NCI-H774 (cell line): ENCODE measurements around the gene RBM48.
"Not testable (repeated sequence)": the region's sequence is repeated elsewhere in the genome, so short reads cannot be mapped to it uniquely, and the experiment has no call there.

ENCODE experiments used
- DNase-seq: peaks from one replicate; lab custom pipeline; 2025; lab: John Stamatoyannopoulos, UW

RBM48 gene

DNA sequence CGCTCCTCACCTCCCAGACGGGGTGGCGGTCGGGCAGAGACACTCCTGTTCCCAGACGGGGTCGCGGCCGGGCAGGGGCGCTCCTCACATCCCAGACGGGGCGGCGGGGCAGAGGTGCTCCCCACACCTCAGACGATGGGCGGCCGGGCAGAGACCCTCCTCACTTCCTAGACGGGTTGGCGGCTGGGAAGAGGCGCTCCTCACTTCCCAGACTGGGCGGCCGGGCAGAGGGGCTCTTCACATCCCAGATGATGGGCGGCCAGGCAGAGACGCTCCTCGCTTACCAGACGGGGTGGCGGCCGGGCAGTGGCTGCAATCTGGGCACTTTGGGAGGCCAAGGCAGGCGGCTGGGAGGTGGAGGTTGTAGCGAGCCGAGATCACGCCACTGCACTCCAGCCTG lies 16.5 kb downstream of the RBM48 start:
- not testable (repeated sequence) for DNase-seq

- no peak for DNase-seq
Observed at GRCh38 chr7:92546856-92547497, 18.4 kb downstream of the RBM48 start.

DNA sequence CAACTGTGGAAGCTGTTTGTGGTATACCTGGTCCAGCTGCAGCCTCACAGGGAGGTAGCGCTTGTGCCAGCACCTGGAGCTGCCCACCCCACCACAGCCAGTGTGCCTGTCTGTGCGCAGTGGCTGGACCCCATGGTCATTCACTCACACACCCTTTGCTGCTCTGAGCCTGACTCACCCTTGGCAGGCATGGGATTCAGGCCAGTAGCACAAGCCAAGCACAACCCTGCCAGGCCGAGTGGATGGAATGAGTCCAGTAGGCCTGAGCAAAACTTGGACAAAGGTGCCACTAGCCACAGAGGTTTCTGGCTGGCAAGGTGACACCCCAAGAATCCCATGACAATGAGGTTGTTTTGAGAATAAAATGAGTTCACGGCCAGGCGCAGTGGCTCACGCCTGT lies 19.0 kb downstream of the RBM48 start:
- no peak for DNase-seq

DNA sequence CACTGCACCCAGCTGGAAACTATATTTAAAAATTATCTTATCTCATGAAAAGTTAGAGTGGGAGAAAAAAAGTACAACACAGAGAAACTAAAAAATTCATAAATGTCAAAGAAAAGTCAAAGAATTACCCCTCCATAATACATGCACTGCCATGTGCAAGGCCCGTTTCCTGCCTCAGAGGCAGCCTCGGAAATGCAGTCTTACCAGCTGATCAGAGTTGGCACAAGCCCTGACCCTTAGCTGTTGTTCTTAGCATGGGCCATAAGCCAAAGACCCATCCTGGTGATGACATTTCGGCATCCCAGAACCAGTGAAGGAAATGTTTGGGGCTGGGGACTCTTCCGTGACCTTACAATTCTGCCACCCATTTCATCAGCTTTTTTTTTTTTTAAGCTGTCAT lies 21.6 kb downstream of the RBM48 start:
- DNase-seq: no peak

DNA sequence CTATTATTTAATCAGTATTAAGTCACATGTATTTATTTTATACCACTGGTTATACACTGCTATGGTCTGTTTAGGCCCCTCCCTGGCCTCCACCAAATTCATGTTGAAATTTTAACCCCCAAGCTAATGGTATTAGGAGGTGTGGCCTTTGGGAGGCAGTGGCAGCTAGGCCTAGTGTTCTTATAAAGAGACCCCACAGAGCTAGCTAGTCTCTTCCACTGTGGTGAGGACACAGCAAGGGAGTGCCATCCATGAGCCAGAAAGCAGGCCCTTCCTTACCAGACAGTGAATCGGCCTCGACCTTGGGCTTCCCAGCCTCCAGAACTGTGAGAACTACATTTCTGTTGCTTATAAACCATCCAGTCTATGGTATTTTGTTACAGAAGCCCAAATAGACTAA lies 28.7 kb downstream of the RBM48 start:
- no peak for DNase-seq

DNA sequence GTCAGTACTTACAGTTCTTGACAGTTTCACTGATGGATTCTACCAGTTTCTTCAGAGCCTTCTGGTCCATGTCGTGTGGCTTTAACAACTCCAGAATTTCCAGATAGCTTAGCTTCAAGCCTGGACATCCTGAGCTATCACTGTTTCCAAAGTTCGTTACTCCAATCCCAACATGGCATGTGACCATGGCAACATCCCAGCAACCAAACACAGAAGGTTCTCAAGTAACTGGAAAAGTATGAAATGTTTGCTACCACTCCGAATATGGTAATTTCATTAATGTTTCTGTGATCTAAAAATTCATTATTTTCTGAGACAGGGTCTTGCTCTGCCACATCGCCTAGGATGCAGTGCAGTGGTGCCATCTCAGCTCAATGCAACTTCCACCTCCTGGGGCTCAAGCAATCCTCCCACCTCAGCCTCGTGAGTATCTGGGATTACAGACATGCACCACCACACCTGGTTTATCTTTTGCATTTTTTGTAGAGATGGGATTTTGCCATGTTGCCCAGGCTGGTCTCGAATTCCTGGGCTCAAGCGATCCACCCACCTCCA lies 29.3 kb downstream of the RBM48 start:
- no peak for DNase-seq

GRCh38 chr7:92560602-92561001 lies 32.0 kb downstream of the RBM48 start:
- DNase-seq: no peak

DNA sequence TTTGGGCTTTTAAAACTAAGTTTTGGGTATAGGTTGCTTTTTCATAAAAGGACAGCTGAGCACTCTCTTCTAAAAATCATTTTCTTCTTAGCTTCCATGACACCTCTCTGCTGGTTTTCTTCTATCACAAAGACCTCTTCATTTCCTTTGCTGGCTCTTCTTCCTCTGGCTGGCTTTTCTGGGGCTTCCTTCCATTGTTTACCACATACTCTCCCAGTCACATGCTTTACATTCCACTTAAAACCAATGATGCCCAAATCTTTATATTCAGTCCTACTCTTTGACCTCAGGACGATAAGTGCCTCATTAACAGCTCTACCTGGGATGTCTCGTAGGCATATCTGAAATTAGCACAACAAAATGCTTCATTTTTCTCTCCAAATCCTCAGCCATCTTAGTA lies 34.8 kb downstream of the RBM48 start:
- no peak for DNase-seq

DNA sequence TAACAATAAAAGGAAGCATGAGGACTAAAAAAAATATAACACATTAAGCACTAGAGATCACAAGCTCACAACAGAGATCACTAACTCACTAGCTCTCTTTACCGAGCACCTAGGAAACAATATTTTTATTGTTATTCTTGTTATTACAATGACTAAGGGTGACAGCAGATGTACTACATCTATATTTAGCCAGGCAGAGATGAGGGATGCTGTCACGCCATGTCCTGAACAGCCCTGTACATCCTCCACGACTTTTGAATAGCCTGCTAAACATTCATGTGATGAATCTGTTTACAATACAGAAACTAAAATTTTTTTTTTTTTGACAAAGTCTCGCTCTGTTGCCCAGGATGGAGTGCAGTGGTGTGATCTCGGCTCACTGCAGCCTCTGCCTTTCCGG lies 38.9 kb downstream of the RBM48 start:
- no peak for DNase-seq

- DNase-seq: no peak
Observed at GRCh38 chr7:92569137-92569536, 40.5 kb downstream of the RBM48 start.

DNA sequence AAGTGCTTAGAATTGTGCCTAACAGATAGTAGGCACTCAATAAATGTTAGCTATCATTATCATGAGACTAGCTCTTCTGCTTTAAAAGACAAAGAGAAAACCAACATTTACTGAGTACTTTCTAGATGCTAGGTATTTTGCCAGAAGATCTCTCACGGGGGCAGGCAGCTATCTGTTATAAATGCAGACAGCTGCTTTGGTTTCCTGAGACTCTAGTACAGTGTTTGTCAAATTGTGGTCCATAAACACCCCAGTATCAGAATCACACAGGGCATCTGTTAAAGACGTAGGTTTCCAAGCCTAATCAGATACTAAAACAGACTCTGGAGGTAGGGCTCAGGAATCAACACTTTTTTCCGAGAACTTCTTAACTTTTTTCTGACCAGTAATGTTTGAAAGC lies 47.7 kb downstream of the RBM48 start:
- DNase-seq: no peak

GRCh38 chr7:92582948-92583347 lies 54.4 kb downstream of the RBM48 start:
- no peak for DNase-seq

- DNase-seq: no peak
Observed at GRCh38 chr7:92584953-92585352, 56.4 kb downstream of the RBM48 start.

GRCh38 chr7:92586403-92586802 lies 57.8 kb downstream of the RBM48 start:
- DNase-seq: no peak

- DNase-seq: no peak
Observed at GRCh38 chr7:92586841-92587240, 58.2 kb downstream of the RBM48 start.
